Vagina (tissue), 2 donors: ENCODE data around the gene LHFPL5.

Source experiments
- POLR2A ChIP-seq, 2 donors: fragments of 450-650 bp; IDR thresholded peaks; one replicate each; pipeline ENCODE4 v1.6.1; 2017; ENCODE audit warnings: antibody characterized with exemption in 2 of 2, mild to moderate bottlenecking in 2 of 2, moderate library complexity in 2 of 2
- TF ChIP-seq, protein P1 (sequence below), 3 experiments: fragments of 450-650 bp in 2 of 3; fragments of 200-600 bp in 1 of 3; sonication (generic) in 1 of 3; IDR thresholded peaks; one replicate each; pipeline ENCODE4 v1.5.1; 2017 to 2019; ENCODE audit warnings: antibody characterized with exemption in 3 of 3, mild to moderate bottlenecking in 2 of 3, moderate library complexity in 2 of 3

- TF ChIP-seq, protein P1, sequence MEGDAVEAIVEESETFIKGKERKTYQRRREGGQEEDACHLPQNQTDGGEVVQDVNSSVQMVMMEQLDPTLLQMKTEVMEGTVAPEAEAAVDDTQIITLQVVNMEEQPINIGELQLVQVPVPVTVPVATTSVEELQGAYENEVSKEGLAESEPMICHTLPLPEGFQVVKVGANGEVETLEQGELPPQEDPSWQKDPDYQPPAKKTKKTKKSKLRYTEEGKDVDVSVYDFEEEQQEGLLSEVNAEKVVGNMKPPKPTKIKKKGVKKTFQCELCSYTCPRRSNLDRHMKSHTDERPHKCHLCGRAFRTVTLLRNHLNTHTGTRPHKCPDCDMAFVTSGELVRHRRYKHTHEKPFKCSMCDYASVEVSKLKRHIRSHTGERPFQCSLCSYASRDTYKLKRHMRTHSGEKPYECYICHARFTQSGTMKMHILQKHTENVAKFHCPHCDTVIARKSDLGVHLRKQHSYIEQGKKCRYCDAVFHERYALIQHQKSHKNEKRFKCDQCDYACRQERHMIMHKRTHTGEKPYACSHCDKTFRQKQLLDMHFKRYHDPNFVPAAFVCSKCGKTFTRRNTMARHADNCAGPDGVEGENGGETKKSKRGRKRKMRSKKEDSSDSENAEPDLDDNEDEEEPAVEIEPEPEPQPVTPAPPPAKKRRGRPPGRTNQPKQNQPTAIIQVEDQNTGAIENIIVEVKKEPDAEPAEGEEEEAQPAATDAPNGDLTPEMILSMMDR (IDR thresholded peaks at IDR 0.05), result no peak
- no peak for TF ChIP-seq POLR2A (IDR thresholded peaks at IDR 0.05)
These were observed 28.4 kb downstream of the LHFPL5 start for GRCh38 chr6:35833536-35833935.
